ENCODE measurements around the gene TOP2A.

The TOP2A gene

GRCh38 chr17:40345161-40345993, 72.3 kb downstream of the TOP2A start:
- DNase-seq, result no peak

GRCh38 chr17:40344421-40345160, 73.1 kb downstream of the TOP2A start:
- no peak for DNase-seq

- no peak for DNase-seq
Observed at GRCh38 chr17:40343219-40344119, 74.2 kb downstream of the TOP2A start.

GRCh38 chr17:40342504-40343218, 75.0 kb downstream of the TOP2A start:
- no peak for DNase-seq

GRCh38 chr17:40341808-40342503, 75.7 kb downstream of the TOP2A start:
- DNase-seq, result no peak

GRCh38 chr17:40340880-40341807, 76.6 kb downstream of the TOP2A start:
- DNase-seq, result peak; percentile 79

GRCh38 chr17:40340327-40340726, 77.4 kb downstream of the TOP2A start:
- DNase-seq, result no peak

GRCh38 chr17:40338941-40339649, 78.6 kb downstream of the TOP2A start:
- no peak for DNase-seq

Measured in stimulated activated naive CD4-positive, alpha-beta T cell treated with Interleukin-2 at 50 U/mL for 16 hours (primary cell).